ENCODE measurements around the gene HIVEP3. TPM values are rescaled to one million over a fixed set of nuclear protein-coding genes. Genes with fewer than 3 reads are reported as not detected.
A peak's percentile ranks its signal among the peaks of the same experiment; 100 is the strongest.

Gene HIVEP3
- polyA plus RNA-seq, 1 of the 3 experiments (the other 2 are of a cell fraction) = 6.4 TPM

- H4K20me1 ChIP-seq (ENCODE audit: insufficient read depth) = no peaks in the 10 kb centered on the region
Observed at GRCh38 chr1:41919131-41919530, 409 bp upstream of the HIVEP3 start.

DNA sequence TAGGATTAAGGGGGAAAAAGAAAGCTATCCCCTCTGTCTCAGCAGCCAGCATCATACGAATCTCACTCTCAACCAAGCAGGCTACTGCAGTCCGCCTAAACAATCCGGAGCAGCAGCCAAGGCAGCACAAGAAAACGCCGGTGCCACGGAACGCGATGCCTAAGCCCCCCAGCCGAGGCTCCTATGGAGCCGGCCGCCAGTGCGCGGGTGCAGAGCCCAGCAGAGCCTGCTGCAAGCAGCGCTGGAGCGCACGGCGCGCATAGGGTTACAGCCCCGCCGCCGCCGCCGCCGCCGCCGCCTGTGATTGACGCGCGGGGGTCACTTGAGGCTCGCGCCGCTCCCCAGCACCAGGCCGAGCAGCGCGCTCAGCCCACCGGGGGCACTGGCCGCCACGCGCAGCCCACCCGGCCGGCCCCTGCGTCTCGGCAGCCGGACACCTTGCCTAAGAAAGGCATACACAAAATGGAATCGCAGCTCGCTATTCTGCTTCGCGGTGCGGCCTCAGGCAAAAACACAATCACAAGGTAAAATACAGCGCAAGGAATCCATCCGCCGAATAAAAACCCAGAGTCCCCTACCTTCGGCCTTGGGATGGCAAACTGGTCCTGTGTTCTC is 780 bp downstream of the HIVEP3 start:
- peak overlapping the region; percentile 77 for H2AFZ ChIP-seq (ENCODE audit: low read depth)
- H3K9ac ChIP-seq = peak overlapping the region; percentile 66
- no peaks in the 10 kb centered on the region for H3K9me3 ChIP-seq
- H3K27me3 ChIP-seq (ENCODE audit: insufficient read depth) = no peaks in the 10 kb centered on the region
- POLR2A ChIA-PET = no interaction called here
- no peaks in the 10 kb centered on the region for H3K9me2 ChIP-seq
- peak; percentile 73 for DNase-seq
- H3K27ac ChIP-seq (ENCODE audit: low read depth in 2 of 2, low read length in 1 of 2) = peak overlapping the region; percentile 72 to 90; a peak in 3 of 4 replicates
- TF ChIP-seq IRF3 (IDR thresholded peaks at IDR 0.05; ENCODE audit: low read depth, low read length) (no peak), RXRA (IDR thresholded peaks at IDR 0.05; ENCODE audit: borderline replicate concordance, low read depth) (no peak)
- TF ChIP-seq, protein P1, sequence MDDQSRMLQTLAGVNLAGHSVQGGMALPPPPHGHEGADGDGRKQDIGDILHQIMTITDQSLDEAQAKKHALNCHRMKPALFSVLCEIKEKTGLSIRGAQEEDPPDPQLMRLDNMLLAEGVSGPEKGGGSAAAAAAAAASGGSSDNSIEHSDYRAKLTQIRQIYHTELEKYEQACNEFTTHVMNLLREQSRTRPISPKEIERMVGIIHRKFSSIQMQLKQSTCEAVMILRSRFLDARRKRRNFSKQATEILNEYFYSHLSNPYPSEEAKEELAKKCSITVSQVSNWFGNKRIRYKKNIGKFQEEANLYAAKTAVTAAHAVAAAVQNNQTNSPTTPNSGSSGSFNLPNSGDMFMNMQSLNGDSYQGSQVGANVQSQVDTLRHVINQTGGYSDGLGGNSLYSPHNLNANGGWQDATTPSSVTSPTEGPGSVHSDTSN (IDR thresholded peaks at IDR 0.05) = peak; percentile 67
- H3K4me2 ChIP-seq = peak overlapping the region; percentile 88
- CTCF ChIA-PET = interaction anchor here (1.0 to 2.2 kb wide), 12 partner anchors 9 to 401 kb away, joined by 3 to 9 read pairs (median 4); no protein-coding TSS in a partner anchor
- H3K79me2 ChIP-seq (ENCODE audit: insufficient read depth) = peaks cover 24% of the 10 kb centered on the region
- WGBS (ENCODE audit: low lambda C conversion rate) = 0% methylated on average over 15 of the region's 53 CpGs
- H3K36me3 ChIP-seq (replicated peaks in 1 of 2; ENCODE audit: control insufficient read depth in 1 of 2, insufficient read depth in 2 of 2, low read length in 1 of 2) = no peaks in the 10 kb centered on the region
- peaks cover 28% of the 10 kb centered on the region for H3F3A ChIP-seq (replicated peaks; ENCODE audit: insufficient read depth)
- peaks cover 29 to 36% of the 10 kb centered on the region in 2 experiments for H3K4me1 ChIP-seq (ENCODE audit: control insufficient read depth in 1 of 2, insufficient read depth in 2 of 2, low read depth in 1 of 2, low read length in 1 of 2)
- H3K4me3 ChIP-seq (ENCODE audit: low read depth in 2 of 2, low read length in 1 of 2) = peak overlapping the region; percentile 75 to 84
- H4K20me1 ChIP-seq (ENCODE audit: insufficient read depth) = no peaks in the 10 kb centered on the region

More at GRCh38 chr1:41919131-41919530, 409 bp upstream of the HIVEP3 start:
- H3K4me2 ChIP-seq = peak overlapping the region; percentile 88
- WGBS (ENCODE audit: low lambda C conversion rate) = 31% methylated on average over 9 of the region's 9 CpGs
- peaks cover 29 to 36% of the 10 kb centered on the region in 2 experiments for H3K4me1 ChIP-seq (ENCODE audit: control insufficient read depth in 1 of 2, insufficient read depth in 2 of 2, low read depth in 1 of 2, low read length in 1 of 2)
- no peaks in the 10 kb centered on the region for H3K9me2 ChIP-seq
- H3K27ac ChIP-seq (ENCODE audit: low read depth in 2 of 2, low read length in 1 of 2) = peak overlapping the region; percentile 72 to 90; a peak in 3 of 4 replicates
- H3F3A ChIP-seq (replicated peaks; ENCODE audit: insufficient read depth) = peaks cover 28% of the 10 kb centered on the region
- no peak for DNase-seq
- H3K27me3 ChIP-seq (ENCODE audit: insufficient read depth) = no peaks in the 10 kb centered on the region
- H2AFZ ChIP-seq (ENCODE audit: low read depth) = 0 out of 2 replicates have a peak overlapping the region, but pooled peaks have one; percentile 79
- peak overlapping the region; percentile 51; the same call in 1 of the 2 replicates for H3K9ac ChIP-seq
- ChIA-PET CTCF (interaction anchor here (0.7 to 2.2 kb wide), 15 partner anchors 10 to 403 kb away, joined by 3 to 9 read pairs (median 3); no protein-coding TSS in a partner anchor), POLR2A (interaction anchor here (0.6 kb wide), 1 partner anchor 65 kb away, joined by 3 read pairs; no protein-coding TSS in a partner anchor)
- no peaks in the 10 kb centered on the region for H3K9me3 ChIP-seq
- H3K4me3 ChIP-seq (ENCODE audit: low read depth in 2 of 2, low read length in 1 of 2) = peak overlapping the region; percentile 75 to 84
- peaks cover 23% of the 10 kb centered on the region for H3K79me2 ChIP-seq (ENCODE audit: insufficient read depth)
- TF ChIP-seq FOXJ3 (CRISPR knock-in tag; IDR thresholded peaks at IDR 0.05) (no peak), USF1 (IDR thresholded peaks at IDR 0.05; ENCODE audit: borderline replicate concordance, low read depth) (no peak), TCF12 (IDR thresholded peaks at IDR 0.05) (no peak), TAF1 (IDR thresholded peaks at IDR 0.05; ENCODE audit: borderline replicate concordance, low read depth, low read length) (no peak), RAD21 (IDR thresholded peaks at IDR 0.05; ENCODE audit: low read length) (no peak), ELF1 (IDR thresholded peaks at IDR 0.05) (no peak), FOXM1 (IDR thresholded peaks at IDR 0.05; ENCODE audit: low read depth) (no peak), GABPA (IDR thresholded peaks at IDR 0.05; ENCODE audit: low read depth) (no peak), RCOR1 (IDR thresholded peaks at IDR 0.05; ENCODE audit: low read length) (no peak), YY1 (IDR thresholded peaks at IDR 0.05; ENCODE audit: low read depth) (no peak), SIN3A (IDR thresholded peaks at IDR 0.05; ENCODE audit: borderline replicate concordance, low read depth, low read length) (no peak), SMC3 (IDR thresholded peaks at IDR 0.05; ENCODE audit: low read depth, low read length) (no peak), JUND (IDR thresholded peaks at IDR 0.05) (no peak), MXI1 (IDR thresholded peaks at IDR 0.05; ENCODE audit: low read depth, low read length) (no peak)
- TF ChIP-seq, protein P2, sequence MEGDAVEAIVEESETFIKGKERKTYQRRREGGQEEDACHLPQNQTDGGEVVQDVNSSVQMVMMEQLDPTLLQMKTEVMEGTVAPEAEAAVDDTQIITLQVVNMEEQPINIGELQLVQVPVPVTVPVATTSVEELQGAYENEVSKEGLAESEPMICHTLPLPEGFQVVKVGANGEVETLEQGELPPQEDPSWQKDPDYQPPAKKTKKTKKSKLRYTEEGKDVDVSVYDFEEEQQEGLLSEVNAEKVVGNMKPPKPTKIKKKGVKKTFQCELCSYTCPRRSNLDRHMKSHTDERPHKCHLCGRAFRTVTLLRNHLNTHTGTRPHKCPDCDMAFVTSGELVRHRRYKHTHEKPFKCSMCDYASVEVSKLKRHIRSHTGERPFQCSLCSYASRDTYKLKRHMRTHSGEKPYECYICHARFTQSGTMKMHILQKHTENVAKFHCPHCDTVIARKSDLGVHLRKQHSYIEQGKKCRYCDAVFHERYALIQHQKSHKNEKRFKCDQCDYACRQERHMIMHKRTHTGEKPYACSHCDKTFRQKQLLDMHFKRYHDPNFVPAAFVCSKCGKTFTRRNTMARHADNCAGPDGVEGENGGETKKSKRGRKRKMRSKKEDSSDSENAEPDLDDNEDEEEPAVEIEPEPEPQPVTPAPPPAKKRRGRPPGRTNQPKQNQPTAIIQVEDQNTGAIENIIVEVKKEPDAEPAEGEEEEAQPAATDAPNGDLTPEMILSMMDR (IDR thresholded peaks at IDR 0.05) = no peak
- no peaks in the 10 kb centered on the region for H3K36me3 ChIP-seq (replicated peaks in 1 of 2; ENCODE audit: control insufficient read depth in 1 of 2, insufficient read depth in 2 of 2, low read length in 1 of 2)
